T-helper 1 cell treated with Interleukin-12 subunit alpha and Interleukin-12 subunit beta and Interleukin-4 antibody, amounts not matched to agents 30 ng/mL and 1 ng/mL, for 36 hours (primary cell): ENCODE measurements around the gene NCBP2L. TPM values are rescaled to one million over a fixed set of nuclear protein-coding genes. Genes with fewer than 3 reads are reported as not detected.
"Not testable (repeated sequence)": the region's sequence is repeated elsewhere in the genome, so short reads cannot be mapped to it uniquely, and the experiment has no call there.

ENCODE experiments used
- intact Hi-C: fragments of 100-400 bp; cut with micrococcal nuclease; formaldehyde crosslinking; loops from one replicate; pipeline ENCODE4 v1.15.1; 2024
- total RNA-seq: library from RNA; stranded (reverse); gene quantifications from 2 replicates; pipeline ENCODE4 v1.2.3, GENCODE V29; 2022

The NCBP2L gene
- total RNA-seq, 1 donor from 2014 or later = not detected

DNA sequence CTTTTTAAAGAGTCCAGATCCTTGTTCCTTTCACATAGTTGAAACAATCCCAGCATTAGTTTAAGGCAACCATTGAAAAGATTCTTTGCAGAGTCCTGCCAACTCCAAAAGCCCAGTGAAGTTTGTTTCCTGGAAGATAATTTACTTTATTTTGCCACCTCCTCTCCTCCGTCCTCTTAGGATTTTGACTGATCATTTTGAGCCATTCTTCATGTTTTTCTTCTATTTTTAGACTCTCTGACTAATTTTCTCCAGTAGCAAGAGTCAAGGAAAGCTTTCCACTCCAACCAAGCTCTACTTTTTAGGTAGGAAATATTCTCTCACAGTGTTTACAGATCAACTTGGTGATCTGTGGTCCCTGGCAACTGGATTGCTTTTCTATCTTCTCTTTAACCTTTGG lies 10.3 kb downstream of the NCBP2L start:
- intact Hi-C loops = no loop called here

DNA sequence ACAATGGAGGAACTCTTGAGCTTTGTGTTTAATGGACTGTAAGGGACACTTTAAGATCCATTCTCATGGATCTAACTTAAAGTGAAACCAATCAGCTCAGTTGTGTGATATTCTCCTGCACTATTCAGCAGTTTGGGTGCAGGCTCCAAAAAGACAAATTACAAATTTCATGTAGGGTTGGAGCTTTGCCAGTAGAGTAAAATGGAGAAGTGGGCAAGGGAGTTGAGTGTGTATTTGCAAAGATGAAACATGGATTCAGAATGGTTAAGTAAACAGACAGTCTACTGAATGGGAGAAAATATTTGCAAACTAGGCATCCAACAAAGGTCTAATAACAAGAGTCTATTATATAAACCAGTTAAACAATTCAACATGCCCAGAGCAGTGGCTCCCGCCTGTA lies 26.9 kb downstream of the NCBP2L start:
- intact Hi-C loops = no loop called here

DNA sequence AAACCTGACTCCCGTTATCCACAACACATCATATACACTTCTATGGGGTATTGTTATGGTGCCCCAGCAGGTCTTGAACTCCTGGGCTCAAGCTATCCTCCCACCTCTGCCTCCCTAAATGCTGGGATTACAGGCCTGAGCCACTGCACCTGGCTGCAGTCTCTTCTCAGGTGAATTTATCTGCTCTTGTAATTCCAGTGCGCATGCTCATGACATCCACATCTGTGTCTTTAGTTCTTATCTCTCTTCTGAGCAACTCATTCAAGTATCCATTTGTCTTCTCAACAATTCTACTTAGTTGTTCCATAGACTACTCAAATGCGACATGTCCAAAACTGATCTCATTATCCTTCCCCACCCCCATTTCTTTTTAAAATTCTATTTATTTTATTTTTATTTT lies 27.6 kb downstream of the NCBP2L start:
- intact Hi-C loops = no loop called here

DNA sequence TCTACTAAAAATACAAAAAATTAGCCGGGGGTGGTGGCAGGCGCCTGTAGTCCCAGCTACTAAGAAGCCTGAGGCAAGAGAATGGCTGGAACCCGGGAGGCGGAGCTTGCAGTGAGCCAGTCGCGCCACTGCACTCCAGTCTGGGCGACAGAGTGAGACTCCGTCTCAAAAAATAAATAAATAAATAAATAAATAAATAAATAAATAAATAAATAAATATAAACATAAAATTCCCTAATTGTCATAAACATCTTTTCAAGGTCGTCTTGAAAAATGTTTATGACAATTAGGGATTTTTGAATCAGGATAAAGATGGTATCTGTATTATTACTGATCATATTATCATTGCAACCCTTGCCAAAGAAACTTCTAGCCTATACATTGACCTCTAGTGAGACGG lies 32.5 kb downstream of the NCBP2L start:
- intact Hi-C loops = not testable (repeated sequence)

DNA sequence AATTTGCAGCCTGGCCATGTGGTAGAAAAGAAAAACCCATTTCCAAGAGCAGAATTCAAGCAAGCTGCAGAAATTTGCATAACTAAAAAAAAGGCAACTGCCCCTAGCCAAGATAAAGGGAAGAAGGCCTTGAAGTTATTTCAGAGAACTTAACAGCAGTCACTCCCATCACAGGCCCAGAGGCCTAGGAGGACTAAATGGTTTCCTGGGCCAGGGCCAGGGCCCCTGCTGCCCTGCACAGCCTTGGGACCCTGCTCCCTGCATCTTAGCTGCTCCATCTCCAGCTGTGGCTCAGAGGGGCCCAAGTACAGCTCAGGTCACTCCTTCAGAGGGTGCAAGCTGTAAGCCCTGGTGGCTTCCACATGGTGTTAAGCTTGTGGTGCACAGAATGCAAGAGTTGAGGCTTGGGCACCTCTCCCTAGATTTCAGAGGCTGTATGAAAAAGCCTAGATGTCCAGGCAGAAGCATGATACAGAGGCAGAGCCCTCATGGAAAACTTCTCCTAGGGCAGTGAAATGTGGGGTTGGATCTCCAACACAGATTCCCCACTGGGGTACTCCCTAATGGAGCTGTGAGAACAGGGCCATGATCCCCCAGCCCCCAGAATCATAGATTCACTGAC lies 41.5 kb downstream of the NCBP2L start:
- intact Hi-C loops = no loop called here

DNA sequence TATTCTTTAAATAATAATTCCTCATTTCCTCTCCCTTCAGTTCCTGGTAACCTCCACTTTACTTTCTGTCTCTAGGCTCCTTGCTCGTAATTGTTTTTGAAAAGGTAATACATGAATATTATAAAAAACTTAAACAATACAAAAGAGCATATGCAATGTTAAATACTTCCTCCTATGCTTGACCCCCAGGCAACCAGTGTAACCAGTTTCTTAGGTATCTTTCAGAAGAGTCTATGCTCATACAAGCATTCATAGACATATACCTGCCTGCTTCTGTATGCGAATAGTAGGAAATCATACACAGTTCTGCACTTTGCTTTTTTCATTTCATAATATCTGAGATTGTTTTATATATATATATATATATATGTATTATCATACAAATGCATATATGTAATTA lies 45.5 kb downstream of the NCBP2L start:
- intact Hi-C loops = no loop called here

DNA sequence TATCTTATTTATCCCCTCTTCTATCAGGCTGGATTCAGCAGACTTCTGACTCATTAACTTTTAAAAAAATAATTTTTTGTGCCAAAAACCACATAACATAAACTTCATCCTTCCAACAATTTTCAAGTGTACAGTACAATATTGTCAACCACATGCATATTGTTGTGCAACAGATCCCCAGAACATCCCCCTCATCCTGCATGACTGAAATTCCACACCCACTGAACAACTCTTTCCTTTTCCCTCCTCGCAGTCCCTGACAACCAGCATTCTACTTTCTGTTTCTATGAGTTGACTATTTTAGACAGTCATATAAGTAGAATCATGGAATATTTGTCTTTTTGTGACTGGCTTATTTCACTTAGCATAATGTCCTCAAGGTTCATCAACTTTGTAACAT lies 45.9 kb downstream of the NCBP2L start:
- intact Hi-C loops = no loop called here

DNA sequence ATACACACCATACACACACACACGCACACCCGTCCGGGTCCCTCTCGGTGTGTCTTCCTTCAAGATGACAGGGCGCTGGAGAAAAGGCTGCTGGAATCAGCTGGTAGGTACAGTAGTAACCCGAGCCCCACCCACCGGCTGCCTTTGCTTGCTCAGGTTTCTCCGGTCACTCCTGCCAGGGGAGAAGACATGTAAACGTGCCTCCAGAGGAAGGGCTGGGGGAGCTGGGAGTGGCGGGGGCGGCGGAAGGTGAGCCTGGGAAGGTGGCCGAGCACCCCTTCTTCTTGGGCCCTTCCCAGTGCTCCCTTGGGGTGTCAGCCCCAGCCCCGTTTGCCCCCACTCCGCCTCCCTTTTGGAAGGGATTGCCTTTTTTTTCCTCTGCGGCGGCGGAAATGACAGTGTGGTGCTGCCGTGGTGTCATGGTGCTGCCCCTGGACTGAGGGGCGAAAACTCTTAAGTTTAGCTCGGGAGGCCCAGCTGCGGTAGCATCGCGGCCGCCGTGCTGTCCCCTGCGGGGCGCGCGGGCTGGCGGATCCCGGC lies 48.2 kb downstream of the NCBP2L start, which contains the start of gene MID2:
MID2 (plus strand) TSS at position 169 of the 540 bp plus-strand sequence. CDS start 561 bp downstream, outside the sequence.
- intact Hi-C loops = loop anchor here (2.0 to 5.0 kb wide), 5 partner anchors 49 to 708 kb away; partner anchors contain the start of genes ATG4A, NCBP2L, PRPS1 and PSMD10

DNA sequence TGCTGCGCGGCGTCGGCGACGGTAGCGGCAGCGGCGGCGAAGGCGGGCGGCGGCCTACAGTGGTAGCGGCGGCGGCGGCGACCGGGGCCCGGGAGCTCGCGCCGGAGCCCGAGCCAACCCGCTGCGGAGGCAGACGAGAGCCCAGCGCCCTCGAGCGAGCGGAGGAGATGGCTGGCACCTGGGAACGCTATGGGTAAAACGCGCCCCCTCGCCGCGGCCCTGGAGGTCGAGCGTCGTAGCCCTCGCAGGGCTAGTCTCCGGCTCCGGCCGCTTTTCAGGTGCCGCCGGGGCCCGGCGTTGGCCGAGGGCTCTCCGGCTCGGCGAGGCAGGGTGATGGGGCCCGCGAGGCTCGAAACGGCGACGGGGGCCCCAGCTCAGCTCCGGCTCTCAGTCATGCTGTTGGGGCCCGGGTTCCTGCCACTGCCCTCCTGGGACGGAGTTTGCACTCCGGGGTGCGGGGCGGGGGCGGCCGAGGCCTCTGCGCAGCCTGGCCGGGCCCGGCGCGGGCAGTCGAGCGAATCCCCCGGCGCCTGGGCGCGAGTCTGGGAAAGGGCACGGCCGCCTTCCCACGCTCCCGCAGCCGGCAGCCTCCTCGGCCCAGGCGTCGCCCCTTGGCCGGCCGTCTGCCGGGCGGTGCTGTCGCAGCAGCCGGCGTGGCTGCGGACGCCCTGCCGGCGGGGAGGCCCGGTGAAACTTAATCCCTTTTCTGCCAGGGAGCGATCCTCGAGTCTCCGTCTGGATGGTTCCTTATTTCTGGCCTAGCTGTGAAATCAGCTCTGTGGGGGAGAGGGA lies 48.9 kb downstream of the NCBP2L start:
- intact Hi-C loops = loop anchor here (2.0 to 5.0 kb wide), 3 partner anchors 154 to 709 kb away; partner anchors contain the start of genes ATG4A, PSMD10 and RBM41

DNA sequence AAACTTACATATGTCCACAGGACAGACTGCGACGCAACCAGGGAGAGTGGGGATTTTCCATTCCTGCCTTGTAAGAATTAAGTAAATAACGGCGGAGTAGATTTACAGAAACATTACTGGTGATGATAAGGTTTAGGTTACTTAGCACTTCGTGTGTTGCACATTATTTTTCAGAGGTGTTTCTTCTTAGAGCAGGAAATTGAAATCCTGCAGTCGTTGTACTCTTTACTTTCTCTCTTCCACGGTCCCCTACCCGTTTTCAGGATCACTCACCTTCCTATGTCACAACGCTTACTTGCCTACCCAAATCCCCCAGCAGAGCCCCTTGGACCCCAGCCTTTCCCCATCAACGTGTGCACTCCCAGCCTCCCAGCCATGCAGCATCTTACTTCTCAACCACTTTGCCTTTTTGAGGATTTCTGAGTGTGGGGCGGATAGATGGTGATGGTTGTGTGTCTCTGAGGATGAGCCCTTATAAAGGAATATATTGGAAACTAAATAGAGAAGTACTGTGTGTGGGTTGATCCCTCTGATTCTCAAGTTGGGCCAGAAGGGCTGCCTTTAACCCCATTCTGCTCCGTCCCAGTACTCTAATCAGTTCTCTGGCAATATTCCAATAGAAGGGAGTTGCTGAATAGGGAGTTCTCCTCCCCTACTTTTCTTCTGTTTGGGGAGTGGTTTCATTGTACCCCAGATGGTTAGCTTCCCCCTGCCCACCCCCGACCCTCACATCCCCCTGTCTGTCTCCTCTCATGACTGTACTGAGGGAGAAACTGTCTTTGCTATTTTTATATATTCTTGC lies 49.7 kb downstream of the NCBP2L start:
- intact Hi-C loops = loop anchor here (2.0 to 5.0 kb wide), 3 partner anchors 155 to 710 kb away; partner anchors contain the start of genes ATG4A, PSMD10 and RBM41

DNA sequence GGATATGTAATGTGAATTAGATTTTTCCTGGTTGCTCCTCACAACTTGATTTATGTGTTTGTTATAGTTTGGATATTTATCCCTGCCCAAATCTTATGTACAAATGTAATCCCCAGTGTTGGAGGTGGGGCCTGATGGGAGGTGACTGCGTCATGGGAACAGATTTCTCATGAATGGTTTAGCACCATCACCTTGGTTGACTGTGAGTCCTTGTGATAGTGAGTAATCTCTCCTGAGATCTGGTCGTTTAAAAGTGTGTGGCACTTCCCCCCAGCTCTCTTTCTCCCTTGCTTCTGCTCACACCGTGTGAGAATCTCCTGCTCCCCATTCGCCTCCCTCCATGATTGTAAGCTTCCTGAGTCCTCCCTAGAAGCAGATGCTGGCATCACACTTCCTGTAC lies 50.3 kb downstream of the NCBP2L start:
- intact Hi-C loops = loop anchor here (2.0 to 5.0 kb wide), 3 partner anchors 156 to 711 kb away; partner anchors contain the start of genes ATG4A, PSMD10 and RBM41

DNA sequence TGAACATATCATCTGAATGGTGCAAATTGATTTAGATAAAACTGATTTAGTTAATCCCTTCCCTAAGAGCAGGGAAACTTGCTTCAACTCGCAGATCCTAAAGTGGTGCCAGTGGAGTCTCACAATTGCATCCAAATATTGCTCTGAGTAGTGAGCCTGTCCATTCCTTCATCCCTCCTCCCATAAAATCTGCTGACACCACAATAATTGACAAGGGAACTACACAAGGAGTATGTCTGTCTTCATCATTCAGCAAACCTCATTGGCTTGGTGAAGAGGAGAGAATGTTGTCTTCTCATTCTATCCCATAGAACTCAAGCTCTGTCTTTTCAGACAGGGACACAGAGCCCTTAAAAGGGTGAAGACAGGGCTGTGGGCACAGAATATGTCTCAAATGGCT lies 52.3 kb downstream of the NCBP2L start:
- intact Hi-C loops = loop anchor here (5.0 kb wide), 2 partner anchors 158 to 713 kb away; partner anchors contain the start of gene RBM41

DNA sequence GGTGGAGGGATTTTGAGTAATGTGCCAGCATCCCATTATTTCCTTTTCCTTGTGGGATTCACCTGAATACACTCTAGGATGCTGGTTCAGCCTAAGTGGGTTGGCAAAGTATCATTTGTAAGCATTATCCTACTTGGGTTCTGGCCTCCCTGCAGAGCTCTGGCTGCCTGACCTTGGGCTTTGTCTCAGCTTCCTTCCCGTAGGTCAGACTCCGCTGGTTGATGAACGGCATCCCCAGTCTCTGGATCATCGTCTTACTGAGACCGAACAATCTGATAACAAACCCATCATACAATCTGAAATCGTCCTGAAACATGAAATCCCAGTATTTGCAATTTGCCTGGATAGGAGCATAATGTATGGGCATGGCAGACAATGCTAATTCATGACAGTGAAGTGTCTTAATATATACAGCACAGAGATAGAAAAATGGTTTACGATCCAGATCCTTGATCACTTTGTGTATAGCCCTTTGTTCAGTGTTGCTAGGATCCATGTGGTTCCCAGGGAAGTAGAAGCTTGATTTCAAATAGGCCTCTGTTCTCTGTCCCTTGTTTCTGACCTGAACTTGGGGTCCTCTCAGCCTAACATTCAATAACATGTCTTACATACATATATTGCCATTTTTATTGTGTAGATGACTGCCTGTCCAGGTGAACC lies 53.7 kb downstream of the NCBP2L start:
- intact Hi-C loops = no loop called here

DNA sequence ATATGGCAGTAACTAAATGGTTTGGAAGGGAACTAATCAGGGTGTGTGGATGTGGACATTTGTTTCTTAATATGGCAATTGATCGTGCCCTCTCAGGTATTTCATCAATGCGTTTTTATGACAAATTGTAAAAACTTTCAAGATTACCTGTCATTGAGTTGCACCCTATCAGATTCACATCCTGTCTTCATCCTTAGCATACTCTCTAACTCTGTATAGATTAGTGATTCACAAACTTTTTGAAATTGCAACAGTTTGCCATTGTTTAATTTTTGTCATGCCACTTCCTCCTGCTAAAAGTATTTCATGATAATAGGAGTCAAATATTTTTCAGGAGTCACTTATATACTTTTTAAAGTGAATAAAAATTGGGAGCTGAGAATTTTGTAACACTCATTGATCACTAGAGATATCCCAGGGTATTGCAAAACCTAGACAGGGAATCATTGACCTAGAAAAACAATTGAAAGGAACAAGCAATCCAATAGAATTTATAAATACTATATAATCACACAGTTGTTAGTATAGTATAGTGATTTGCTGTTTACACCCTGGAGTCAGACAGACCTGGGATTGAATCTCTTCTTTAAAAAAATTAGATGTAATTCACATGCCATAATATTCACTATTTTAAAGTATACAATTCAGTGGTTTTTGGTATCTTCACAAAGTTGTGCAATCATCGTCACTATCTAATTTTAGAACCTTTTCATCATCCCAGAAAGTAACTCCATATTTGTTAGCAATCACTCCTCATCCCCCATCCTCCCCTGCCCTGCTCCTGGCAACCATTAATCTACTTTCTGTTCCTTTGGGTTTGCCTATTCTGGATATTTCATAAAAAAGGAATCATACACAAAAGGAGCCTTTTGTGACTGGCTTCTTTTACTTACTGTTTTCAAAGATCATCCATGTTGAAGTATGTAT lies 57.0 kb downstream of the NCBP2L start:
- intact Hi-C loops = no loop called here

DNA sequence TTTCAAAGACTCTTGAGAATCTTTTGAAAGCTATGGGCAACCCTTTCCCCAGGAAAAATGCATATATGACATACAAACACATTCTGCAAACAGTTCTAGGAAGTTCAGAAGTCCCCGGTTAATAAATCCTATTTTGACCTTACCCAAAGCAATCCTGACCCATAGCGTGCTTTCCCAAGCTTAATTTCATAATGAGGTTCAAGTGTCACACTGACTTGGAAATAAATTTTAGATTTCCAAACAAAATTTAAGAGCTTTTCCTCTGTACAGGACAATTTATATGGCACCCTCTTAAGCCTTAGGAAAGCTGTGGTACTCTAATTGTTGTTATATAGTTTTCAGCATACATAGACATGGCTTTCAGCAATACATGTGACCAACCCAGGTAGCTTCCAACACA lies 59.4 kb downstream of the NCBP2L start:
- intact Hi-C loops = no loop called here

DNA sequence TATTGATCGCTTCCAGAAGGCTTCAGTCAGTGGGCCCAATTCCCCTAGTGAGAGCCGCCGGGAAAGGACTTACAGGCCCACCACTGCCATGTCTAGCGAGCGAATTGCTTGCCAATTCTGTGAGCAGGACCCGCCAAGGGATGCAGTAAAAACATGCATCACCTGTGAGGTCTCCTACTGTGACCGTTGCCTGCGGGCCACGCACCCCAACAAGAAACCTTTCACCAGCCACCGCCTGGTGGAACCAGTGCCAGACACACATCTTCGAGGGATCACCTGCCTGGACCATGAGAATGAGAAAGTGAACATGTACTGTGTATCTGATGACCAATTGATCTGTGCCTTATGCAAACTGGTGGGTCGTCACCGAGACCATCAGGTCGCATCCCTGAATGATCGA lies 63.4 kb downstream of the NCBP2L start:
- intact Hi-C loops = no loop called here

DNA sequence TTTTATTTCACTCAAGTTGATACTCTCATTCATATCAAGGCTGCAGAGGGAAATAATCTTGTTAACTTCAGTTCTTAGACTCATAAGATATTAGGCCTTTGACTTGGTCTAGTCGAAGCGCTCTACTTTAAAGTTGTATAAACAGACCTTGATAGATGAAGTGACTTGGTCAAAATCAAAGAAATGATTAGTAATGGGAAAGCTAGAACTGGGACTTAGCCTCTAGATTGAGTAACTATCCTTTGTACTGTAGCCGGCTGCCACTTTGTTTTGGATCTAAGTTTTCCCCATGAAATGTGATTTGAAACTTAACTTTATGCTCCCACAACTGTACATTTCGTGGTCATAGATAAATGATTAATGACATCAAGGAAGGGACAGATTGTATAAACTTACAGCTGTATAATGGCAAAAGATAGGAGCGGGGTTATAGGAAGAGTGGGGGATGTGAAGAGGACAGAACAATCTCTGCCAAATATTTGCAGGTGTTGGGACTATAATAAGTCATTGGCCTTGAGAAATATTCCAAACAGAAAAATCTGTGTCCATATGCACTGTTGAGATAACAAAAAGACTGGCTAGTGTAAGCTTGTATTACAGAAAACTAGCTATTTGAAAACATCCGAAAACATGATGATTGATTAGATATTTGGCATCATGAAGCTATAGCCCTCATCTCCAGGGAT lies 65.3 kb downstream of the NCBP2L start:
- intact Hi-C loops = no loop called here
